ENCODE data around the gene SF3B5. TPM values are rescaled to one million over a fixed set of nuclear protein-coding genes. Genes with fewer than 3 reads are reported as not detected.
"Not testable (repeated sequence)": the region's sequence is repeated elsewhere in the genome, so short reads cannot be mapped to it uniquely, and the experiment has no call there.

SF3B5 gene
- 200 TPM in 2 replicates for total RNA-seq (2014; rRNA removed; shearing (Covaris generic))

- peak; percentile 100 for DNase-seq (ENCODE audit: low read depth)
Measured at GRCh38 chr6:144095134-144096002, at the start of gene SF3B5. SF3B5 (minus strand) TSS chr6:144095573; CDS start chr6:144095497, 76 bp downstream.

- no peak for DNase-seq (ENCODE audit: low read depth)
Measured at GRCh38 chr6:144144996-144145395, 49.6 kb upstream of the SF3B5 start.

DNA sequence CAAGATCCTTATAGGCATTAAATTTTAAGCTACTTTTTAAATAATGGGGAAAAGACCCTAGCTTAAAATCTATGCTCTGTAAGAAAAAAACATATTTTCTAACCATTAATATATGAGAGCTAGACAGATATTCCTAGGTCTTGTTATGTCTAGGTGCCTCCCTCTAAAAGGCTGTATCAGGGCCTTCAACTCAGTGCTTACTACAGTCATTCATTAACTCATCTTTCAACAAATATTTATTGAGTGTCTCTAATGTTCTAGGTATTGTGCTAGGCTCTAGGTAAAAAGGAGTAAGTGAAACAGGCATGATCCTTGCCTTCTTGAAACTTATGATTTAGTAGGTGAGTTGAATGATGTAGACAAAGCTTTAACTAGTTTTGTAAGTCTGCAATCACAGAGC is 48.5 kb upstream of the SF3B5 start:
- DNase-seq (ENCODE audit: low read depth) = no peak

DNA sequence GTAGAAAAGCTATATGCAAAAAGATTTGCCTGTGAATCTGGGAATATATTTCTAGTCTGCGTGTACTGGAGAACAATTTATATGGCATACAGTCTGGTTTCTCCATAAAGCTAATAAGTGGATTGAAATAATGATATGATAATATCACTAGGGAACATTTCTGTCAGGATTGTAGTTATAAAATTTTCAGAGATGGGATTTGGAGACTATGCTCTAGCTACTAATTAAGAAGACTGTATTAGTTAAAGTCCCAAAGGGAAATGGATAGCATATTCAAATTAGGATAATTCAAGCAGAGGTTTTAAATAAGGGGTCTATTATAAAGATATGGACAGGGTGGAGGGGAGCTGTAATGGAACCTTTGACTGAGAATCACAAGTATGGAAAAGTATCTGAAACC is 47.7 kb upstream of the SF3B5 start:
- DNase-seq (ENCODE audit: low read depth) = no peak

DNA sequence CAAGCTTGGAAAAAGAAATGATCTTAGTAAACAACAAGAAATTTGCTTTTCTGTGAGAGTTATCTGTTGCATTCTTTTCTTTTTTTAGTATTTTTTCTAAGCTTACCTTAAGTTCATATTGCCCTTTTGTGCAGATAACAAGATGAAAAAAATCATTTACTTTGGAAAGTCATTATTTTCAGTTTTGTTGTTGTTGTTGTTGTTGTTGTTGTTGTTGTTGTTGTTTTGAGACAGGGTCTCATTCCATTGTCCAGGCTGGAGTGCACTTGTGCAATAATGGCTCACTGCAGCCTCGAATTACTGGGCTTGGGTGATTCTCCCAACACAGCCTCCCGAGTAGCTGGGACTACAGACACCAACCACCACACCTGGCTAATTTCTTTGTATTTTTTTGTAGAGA is 46.1 kb upstream of the SF3B5 start:
- DNase-seq (ENCODE audit: low read depth) = no peak

- no peak for DNase-seq (ENCODE audit: low read depth)
Measured at GRCh38 chr6:144140867-144141266, 45.5 kb upstream of the SF3B5 start.

DNA sequence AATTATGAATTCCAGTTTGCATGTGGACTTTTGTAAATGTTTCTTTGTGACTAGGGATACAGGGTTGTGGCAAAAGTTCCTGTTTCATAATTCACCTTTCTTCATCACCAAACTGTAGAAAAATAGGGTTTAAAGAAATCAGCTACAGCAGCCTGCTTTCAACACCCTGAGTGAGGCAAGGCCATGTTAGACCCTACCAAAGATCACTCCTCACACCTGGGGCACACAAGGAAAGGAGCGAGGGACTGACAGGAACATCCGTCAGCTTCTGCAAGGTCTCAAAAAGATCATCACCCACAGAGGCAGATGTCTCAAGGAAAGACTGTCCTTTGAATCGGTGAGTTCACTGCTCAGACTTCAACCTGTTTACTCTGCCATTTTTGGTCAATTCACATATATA is 44.4 kb upstream of the SF3B5 start:
- no peak for DNase-seq (ENCODE audit: low read depth)

GRCh38 chr6:144138542-144138941 is 43.2 kb upstream of the SF3B5 start:
- no peak for DNase-seq (ENCODE audit: low read depth)

GRCh38 chr6:144134737-144135136 is 39.4 kb upstream of the SF3B5 start:
- no peak for DNase-seq (ENCODE audit: low read depth)

- no peak for DNase-seq (ENCODE audit: low read depth)
Measured at GRCh38 chr6:144134176-144134575, 38.8 kb upstream of the SF3B5 start.

DNA sequence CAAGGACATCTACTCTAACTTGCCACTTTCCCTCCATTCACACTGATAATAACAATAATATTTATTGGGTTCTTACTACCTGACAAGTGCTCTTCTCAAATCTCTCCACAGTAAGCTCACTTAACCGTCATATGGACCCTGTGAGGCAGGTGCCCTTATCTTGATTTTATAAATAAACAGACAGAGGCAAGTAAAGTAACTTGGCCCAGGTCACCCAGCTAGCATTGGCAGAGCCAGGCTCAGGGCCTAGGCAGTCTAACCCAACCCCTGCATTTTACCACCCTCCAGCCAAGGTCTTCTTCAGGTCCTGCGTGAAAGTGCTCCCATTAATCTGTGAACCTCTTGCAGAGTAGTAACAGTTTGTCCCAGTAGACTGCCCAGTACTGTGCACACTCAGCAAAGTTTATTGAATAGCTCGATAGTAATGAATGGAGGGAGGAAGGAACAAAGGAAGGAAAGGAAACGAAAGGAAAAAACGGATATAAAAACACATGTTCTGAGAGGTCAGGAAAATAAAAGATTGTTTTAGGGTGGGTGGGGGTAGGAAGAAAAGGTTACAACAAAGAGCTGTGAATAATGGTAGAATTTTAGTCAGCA is 38.0 kb upstream of the SF3B5 start:
- DNase-seq (ENCODE audit: low read depth) = no peak

GRCh38 chr6:144132167-144132690 is 36.9 kb upstream of the SF3B5 start:
- DNase-seq (ENCODE audit: low read depth) = not testable (repeated sequence)

DNA sequence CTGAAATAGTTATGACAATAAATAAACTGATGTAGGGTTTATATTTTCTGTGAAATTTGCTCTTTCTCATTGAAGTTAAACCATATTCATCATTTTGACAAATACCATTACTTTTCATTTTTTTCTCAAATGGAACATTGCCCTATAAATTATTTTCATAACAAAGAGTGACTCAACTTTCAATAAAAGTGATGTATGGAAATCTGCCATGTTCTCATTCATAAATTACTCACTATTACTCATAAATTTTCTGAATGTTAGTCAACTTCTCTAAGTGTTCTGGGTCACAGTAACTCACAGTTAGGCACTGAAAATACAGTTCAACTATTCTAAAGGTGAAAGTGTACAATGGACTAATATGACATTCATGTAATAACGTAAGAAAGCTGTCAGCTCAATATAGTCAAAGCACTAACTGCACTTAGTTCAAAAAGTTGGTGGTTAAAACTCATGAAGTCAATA is 35.9 kb upstream of the SF3B5 start:
- peak; percentile 30 for DNase-seq (ENCODE audit: low read depth)

- DNase-seq (ENCODE audit: low read depth) = no peak
Measured at GRCh38 chr6:144129469-144129868, 34.1 kb upstream of the SF3B5 start.

- no peak for DNase-seq (ENCODE audit: low read depth)
Measured at GRCh38 chr6:144127097-144127496, 31.7 kb upstream of the SF3B5 start.

- DNase-seq (ENCODE audit: low read depth) = no peak
Measured at GRCh38 chr6:144123836-144124235, 28.5 kb upstream of the SF3B5 start.

DNA sequence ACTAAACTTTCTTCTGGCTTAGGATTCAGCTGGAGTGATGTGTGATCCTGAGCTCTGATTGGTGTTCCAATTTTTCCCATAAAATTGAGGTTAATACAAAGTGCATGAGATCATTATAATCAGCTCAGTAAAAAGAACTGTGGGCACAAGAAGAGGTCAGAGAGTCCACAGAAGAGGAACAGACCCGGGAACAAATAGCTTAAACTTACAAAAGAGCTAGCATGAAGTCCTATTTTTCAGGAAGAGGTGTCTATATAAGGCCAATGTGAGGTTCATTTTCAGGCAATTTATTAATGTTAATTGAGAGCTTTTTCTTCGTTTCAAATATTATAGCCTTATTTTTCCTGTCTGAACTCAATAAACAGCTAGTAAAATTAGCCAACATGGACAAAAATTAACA is 28.0 kb upstream of the SF3B5 start:
- no peak for DNase-seq (ENCODE audit: low read depth)

- DNase-seq (ENCODE audit: low read depth) = no peak
Measured at GRCh38 chr6:144122861-144123260, 27.5 kb upstream of the SF3B5 start.

- no peak for DNase-seq (ENCODE audit: low read depth)
Measured at GRCh38 chr6:144119376-144119775, 24.0 kb upstream of the SF3B5 start.

- no peak for DNase-seq (ENCODE audit: low read depth)
Measured at GRCh38 chr6:144115219-144115618, 19.8 kb upstream of the SF3B5 start.

GRCh38 chr6:144113366-144113765 is 18.0 kb upstream of the SF3B5 start:
- no peak for DNase-seq (ENCODE audit: low read depth)

GRCh38 chr6:144110210-144110609 is 14.8 kb upstream of the SF3B5 start:
- no peak for DNase-seq (ENCODE audit: low read depth)

GRCh38 chr6:144106206-144106605 is 10.8 kb upstream of the SF3B5 start:
- no peak for DNase-seq (ENCODE audit: low read depth)

Measured in Daoy (cell line).